ENCODE measurements around the gene ATIC.

Gene ATIC

DNA sequence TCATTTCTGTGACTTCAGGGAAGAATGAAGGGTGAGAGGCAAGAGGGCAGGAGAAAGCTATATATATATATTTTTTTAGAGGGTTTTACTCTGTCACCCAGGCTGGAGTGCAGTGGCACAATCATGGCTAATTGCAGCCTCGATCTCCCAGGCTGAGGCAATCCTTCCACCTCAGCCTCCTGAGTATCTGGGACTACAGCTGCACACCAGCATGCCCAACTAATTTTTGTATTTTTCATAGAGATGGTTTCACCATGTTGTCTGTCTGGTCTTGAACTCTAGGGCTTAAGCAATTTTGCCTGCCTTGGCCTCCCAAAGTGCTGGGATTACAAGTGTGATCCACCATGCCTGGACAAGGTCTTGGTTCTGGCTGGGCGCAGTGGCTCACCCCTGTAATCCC lies 3.4 kb downstream of the ATIC start:
- peaks cover 58% of the 10 kb centered on the region for H3K36me3 ChIP-seq
- H3K27ac ChIP-seq, result no peak overlapping the region
- TF ChIP-seq, protein P1, sequence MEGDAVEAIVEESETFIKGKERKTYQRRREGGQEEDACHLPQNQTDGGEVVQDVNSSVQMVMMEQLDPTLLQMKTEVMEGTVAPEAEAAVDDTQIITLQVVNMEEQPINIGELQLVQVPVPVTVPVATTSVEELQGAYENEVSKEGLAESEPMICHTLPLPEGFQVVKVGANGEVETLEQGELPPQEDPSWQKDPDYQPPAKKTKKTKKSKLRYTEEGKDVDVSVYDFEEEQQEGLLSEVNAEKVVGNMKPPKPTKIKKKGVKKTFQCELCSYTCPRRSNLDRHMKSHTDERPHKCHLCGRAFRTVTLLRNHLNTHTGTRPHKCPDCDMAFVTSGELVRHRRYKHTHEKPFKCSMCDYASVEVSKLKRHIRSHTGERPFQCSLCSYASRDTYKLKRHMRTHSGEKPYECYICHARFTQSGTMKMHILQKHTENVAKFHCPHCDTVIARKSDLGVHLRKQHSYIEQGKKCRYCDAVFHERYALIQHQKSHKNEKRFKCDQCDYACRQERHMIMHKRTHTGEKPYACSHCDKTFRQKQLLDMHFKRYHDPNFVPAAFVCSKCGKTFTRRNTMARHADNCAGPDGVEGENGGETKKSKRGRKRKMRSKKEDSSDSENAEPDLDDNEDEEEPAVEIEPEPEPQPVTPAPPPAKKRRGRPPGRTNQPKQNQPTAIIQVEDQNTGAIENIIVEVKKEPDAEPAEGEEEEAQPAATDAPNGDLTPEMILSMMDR (IDR thresholded peaks at IDR 0.05; ENCODE audit: low read depth, low read length), result no peak
- DNase-seq, result no peak
- H3K9me3 ChIP-seq (ENCODE audit: severe bottlenecking), result no peaks in the 10 kb centered on the region
- no peaks in the 10 kb centered on the region for H3K27me3 ChIP-seq (ENCODE audit: insufficient read depth, low read depth, severe bottlenecking)
- no peak overlapping the region for H3K4me3 ChIP-seq (ENCODE audit: low read depth, low read length)

- H3K27me3 ChIP-seq (ENCODE audit: insufficient read depth, low read depth, severe bottlenecking), result no peaks in the 10 kb centered on the region
- no peaks in the 10 kb centered on the region for H3K9me3 ChIP-seq (ENCODE audit: severe bottlenecking)
- DNase-seq, result no peak
- peaks cover 67% of the 10 kb centered on the region for H3K36me3 ChIP-seq
- no peak overlapping the region for H3K27ac ChIP-seq
- no peak overlapping the region for H3K4me3 ChIP-seq (ENCODE audit: low read depth, low read length)
- TF ChIP-seq, protein P1 (IDR thresholded peaks at IDR 0.05; ENCODE audit: low read depth, low read length), result no peak
Measured at GRCh38 chr2:215316336-215316735, 4.5 kb downstream of the ATIC start.

- no peaks in the 10 kb centered on the region for H3K27me3 ChIP-seq (ENCODE audit: insufficient read depth, low read depth, severe bottlenecking)
- no peaks in the 10 kb centered on the region for H3K9me3 ChIP-seq (ENCODE audit: severe bottlenecking)
- no peak overlapping the region for H3K4me3 ChIP-seq (ENCODE audit: low read depth, low read length)
- TF ChIP-seq, protein P1 (IDR thresholded peaks at IDR 0.05; ENCODE audit: low read depth, low read length), result no peak
- peaks cover 67% of the 10 kb centered on the region for H3K36me3 ChIP-seq
- no peak for DNase-seq
- no peak overlapping the region for H3K27ac ChIP-seq
Measured at GRCh38 chr2:215319500-215319899, 7.6 kb downstream of the ATIC start.

DNA sequence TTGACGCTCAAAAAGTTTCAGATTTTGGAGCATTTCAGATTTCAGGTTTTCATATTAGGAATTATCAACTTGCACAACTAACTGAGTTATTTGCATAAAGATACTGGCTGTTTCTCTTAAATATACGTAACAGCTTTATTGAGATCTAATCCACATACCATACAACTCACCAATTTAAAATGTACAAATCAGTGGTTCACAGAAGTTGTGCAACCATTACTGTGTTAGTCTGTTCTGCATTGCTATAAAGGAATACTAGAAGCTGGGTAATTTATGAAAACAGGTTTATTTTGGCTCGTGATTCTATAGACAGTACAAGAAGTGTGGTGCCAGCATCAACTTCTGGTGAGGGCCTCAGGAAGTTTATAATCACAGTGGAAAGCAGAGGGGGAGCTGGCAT lies 8.2 kb downstream of the ATIC start:
- TF ChIP-seq, protein P1 (IDR thresholded peaks at IDR 0.05; ENCODE audit: low read depth, low read length), result no peak
- no peak overlapping the region for H3K4me3 ChIP-seq (ENCODE audit: low read depth, low read length)
- peaks cover 68% of the 10 kb centered on the region for H3K36me3 ChIP-seq
- no peaks in the 10 kb centered on the region for H3K27me3 ChIP-seq (ENCODE audit: insufficient read depth, low read depth, severe bottlenecking)
- H3K9me3 ChIP-seq (ENCODE audit: severe bottlenecking), result no peaks in the 10 kb centered on the region
- no peak for DNase-seq
- no peak overlapping the region for H3K27ac ChIP-seq

DNA sequence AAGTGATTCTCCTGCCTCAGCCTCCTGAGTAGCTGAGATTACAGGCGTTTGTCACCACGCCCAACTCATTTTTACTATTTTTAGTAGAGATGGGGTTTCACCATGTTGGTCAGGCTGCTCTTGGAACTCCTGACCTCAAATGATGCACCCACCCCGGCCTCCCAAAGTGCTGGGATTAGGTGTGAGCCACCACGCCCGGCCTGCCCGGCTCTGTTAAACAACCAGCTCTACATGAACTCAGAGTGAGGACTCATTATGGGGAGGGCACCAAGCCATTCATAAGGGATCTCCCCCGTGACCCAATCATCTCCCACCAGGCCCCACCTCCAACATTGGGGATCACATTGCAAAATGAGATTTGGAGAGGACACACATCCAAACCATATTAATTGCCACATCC lies 8.8 kb downstream of the ATIC start:
- peaks cover 68% of the 10 kb centered on the region for H3K36me3 ChIP-seq
- no peak overlapping the region for H3K27ac ChIP-seq
- H3K9me3 ChIP-seq (ENCODE audit: severe bottlenecking), result no peaks in the 10 kb centered on the region
- no peak for DNase-seq
- H3K4me3 ChIP-seq (ENCODE audit: low read depth, low read length), result no peak overlapping the region
- H3K27me3 ChIP-seq (ENCODE audit: insufficient read depth, low read depth, severe bottlenecking), result no peaks in the 10 kb centered on the region
- TF ChIP-seq, protein P1 (IDR thresholded peaks at IDR 0.05; ENCODE audit: low read depth, low read length), result no peak

GRCh38 chr2:215324811-215325210 lies 13.0 kb downstream of the ATIC start:
- peaks cover 77% of the 10 kb centered on the region for H3K36me3 ChIP-seq
- TF ChIP-seq, protein P1 (IDR thresholded peaks at IDR 0.05; ENCODE audit: low read depth, low read length), result no peak
- no peak overlapping the region for H3K4me3 ChIP-seq (ENCODE audit: low read depth, low read length)
- no peaks in the 10 kb centered on the region for H3K27me3 ChIP-seq (ENCODE audit: insufficient read depth, low read depth, severe bottlenecking)
- H3K9me3 ChIP-seq (ENCODE audit: severe bottlenecking), result no peaks in the 10 kb centered on the region
- no peak overlapping the region for H3K27ac ChIP-seq
- no peak for DNase-seq
